ENCODE results near the gene ALDH1L1.

DNA sequence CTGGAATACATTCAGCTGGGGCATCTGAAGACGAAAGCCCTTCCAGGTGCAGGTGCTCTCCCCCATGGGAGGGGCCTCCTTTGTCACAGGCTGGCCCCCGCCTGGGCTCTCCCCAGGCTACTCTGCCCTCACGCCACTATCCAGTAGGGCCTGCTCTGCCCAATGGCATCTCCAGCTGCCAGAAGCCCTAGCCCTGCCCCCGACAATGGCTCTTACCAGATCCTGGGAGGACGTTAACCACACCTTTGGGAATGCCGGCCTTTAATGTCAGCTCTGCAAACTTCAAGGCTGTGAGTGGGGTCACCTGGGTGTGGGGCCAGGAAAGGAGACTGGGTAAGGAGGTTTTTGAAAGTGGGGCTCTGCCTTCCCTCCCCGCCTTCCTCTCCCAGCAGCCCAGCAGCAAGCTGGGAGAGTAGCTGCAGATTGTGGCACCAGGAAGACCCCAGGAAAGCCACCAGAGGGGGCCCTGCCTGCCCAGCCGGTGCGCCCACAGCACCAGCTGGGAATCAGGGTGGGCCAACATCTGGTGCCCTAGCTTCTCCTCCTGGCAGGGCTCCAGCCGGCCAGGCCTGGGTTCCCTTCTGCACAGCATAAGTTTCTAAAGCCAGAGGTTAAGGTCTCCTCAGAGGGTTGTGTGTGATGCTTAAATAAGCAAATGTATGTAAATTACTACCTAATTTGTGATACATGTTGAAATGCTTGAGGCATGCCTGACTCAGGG, 56.1 kb downstream of the ALDH1L1 start:
- TF ChIP-seq REST (IDR thresholded peaks at IDR 0.05; ENCODE audit: insufficient read depth in 1 of 2, low read depth in 2 of 2, low read length in 2 of 2) = no peak
- no peak for TF ChIP-seq TAF1 (IDR thresholded peaks at IDR 0.05; ENCODE audit: borderline replicate concordance, insufficient read depth, low read length)

Data from PFSK-1 (cell line).